NOMO-1 treated with dmso at 0.1 percent for 144 hours (cell line): ENCODE results near the gene CRYL1.

Experiments
- DNase-seq: peaks from one replicate; lab custom pipeline; 2025; ENCODE audit not compliant: unreplicated experiment; lab: John Stamatoyannopoulos, UW

The CRYL1 gene

GRCh38 chr13:20402881-20403280, 122.8 kb downstream of the CRYL1 start:
- DNase-seq: no peak

- no peak for DNase-seq
Measured at GRCh38 chr13:20401931-20402856, 123.5 kb downstream of the CRYL1 start.

GRCh38 chr13:20401531-20401930, 124.1 kb downstream of the CRYL1 start:
- no peak for DNase-seq

GRCh38 chr13:20400774-20401173, 124.9 kb downstream of the CRYL1 start:
- DNase-seq: peak; percentile 16

- DNase-seq: no peak
Measured at GRCh38 chr13:20399961-20400360, 125.7 kb downstream of the CRYL1 start.

- no peak for DNase-seq
Measured at GRCh38 chr13:20399515-20399914, 126.1 kb downstream of the CRYL1 start.

- DNase-seq: no peak
Measured at GRCh38 chr13:20398459-20398858, 127.2 kb downstream of the CRYL1 start.

- no peak for DNase-seq
Measured at GRCh38 chr13:20397896-20398295, 127.8 kb downstream of the CRYL1 start.

GRCh38 chr13:20395061-20395916, 130.4 kb downstream of the CRYL1 start:
- no peak for DNase-seq

- DNase-seq: no peak
Measured at GRCh38 chr13:20394506-20394905, 131.2 kb downstream of the CRYL1 start.

GRCh38 chr13:20394169-20394501, 131.5 kb downstream of the CRYL1 start:
- DNase-seq: no peak

GRCh38 chr13:20393273-20394168, 132.1 kb downstream of the CRYL1 start:
- no peak for DNase-seq

GRCh38 chr13:20392530-20392929, 133.1 kb downstream of the CRYL1 start:
- DNase-seq: no peak

- DNase-seq: no peak
Measured at GRCh38 chr13:20391597-20392452, 133.8 kb downstream of the CRYL1 start.

GRCh38 chr13:20390526-20391175, 135.0 kb downstream of the CRYL1 start:
- no peak for DNase-seq

- DNase-seq: no peak
Measured at GRCh38 chr13:20389696-20390525, 135.7 kb downstream of the CRYL1 start.

- no peak for DNase-seq
Measured at GRCh38 chr13:20388184-20388583, 137.5 kb downstream of the CRYL1 start.

- peak; percentile 6 for DNase-seq
Measured at GRCh38 chr13:20387441-20387971, 138.2 kb downstream of the CRYL1 start.
